ENCODE results near the gene CAMTA2. TPM values are rescaled to one million over a fixed set of nuclear protein-coding genes. Genes with fewer than 3 reads are reported as not detected.

CAMTA2 gene
- polyA plus RNA-seq, 3 donors: 7.1 to 88.9 (median 7.6) TPM

- peak in 2 of 3 donors; percentile 36 to 56 for DNase-seq
- Histone ChIP-seq H3K9ac (ENCODE audit: insufficient read depth, low read length, poor library complexity, severe bottlenecking) (peak overlapping the region; percentile 80), H3K9me3 (replicated peaks in 1 of 2; ENCODE audit: control insufficient read depth in 1 of 2, insufficient read depth in 1 of 2, low read length in 2 of 2) (no peaks in the 10 kb centered on the region), H3K4me2 (replicated peaks; ENCODE audit: extremely low read depth, low read length, poor library complexity, severe bottlenecking) (peak overlapping the region; percentile 98), H3K36me3 (replicated peaks in 1 of 2; ENCODE audit: control insufficient read depth in 1 of 2, insufficient read depth in 2 of 2, low read length in 2 of 2) (peaks cover 15 to 16% of the 10 kb centered on the region in 2 donors), H2AFZ (ENCODE audit: insufficient read depth, low read depth, low read length, poor library complexity, severe bottlenecking) (peak overlapping the region; percentile 70), H3K27ac (ENCODE audit: low read depth in 1 of 2, low read length in 2 of 2) (peak overlapping the region; percentile 94), H3K79me2 (ENCODE audit: insufficient read depth, low read length) (peaks cover 40% of the 10 kb centered on the region), H3K4me3 (replicated peaks in 1 of 3; ENCODE audit: low read depth in 2 of 3, low read length in 3 of 3) (peak overlapping the region; percentile 21 to 94 (median 56)), H4K20me1 (ENCODE audit: insufficient read depth, low read length) (peaks cover 32% of the 10 kb centered on the region), H3K27me3 (ENCODE audit: control insufficient read depth in 2 of 2, insufficient read depth in 2 of 2, low read length in 2 of 2) (no peaks in the 10 kb centered on the region), H3K4me1 (ENCODE audit: control insufficient read depth in 1 of 2, insufficient read depth in 2 of 2, low read length in 2 of 2) (peaks cover 31 to 48% of the 10 kb centered on the region in 2 donors)
- H3K36me3 Mint-ChIP-seq: peaks cover 16 to 18% of the 10 kb centered on the region in 2 donors
- intact Hi-C loops (cut with micrococcal nuclease): loop anchor here in 1 of 2 donors (5.0 kb wide), 1 partner anchor 37 kb away; the partner anchor contains the start of gene CAMTA2
- peak overlapping the region; percentile 89 to 98 (median 93) for H3K27ac Mint-ChIP-seq
- H3K4me1 Mint-ChIP-seq: peaks cover 33% of the 10 kb centered on the region
- H3K27me3 Mint-ChIP-seq (ENCODE audit: low read depth in 3 of 3): peaks cover 2 to 8% (median 3%) of the 10 kb centered on the region in 3 donors
- TF ChIP-seq CTCF (IDR thresholded peaks at IDR 0.05): no peak
- no peaks in the 10 kb centered on the region for H3K9me3 Mint-ChIP-seq
- under 1% methylated on average over 40 of the region's 52 CpGs for WGBS (ENCODE audit: insufficient coverage)
- H3K4me3 Mint-ChIP-seq: peak overlapping the region; percentile 80 to 88
These were observed 37.3 kb downstream of the CAMTA2 start for GRCh38 chr17:4950075-4950745.

- H3K4me3 ChIP-seq (replicated peaks in 1 of 3; ENCODE audit: low read depth in 2 of 3, low read length in 3 of 3): peak overlapping the region; percentile 92 to 95 (median 94)
- peaks cover 39% of the 10 kb centered on the region for H4K20me1 ChIP-seq (ENCODE audit: insufficient read depth, low read length)
- H3K9ac ChIP-seq (ENCODE audit: insufficient read depth, low read length, poor library complexity, severe bottlenecking): peak overlapping the region; percentile 80
- H3K4me1 ChIP-seq (ENCODE audit: control insufficient read depth in 1 of 2, insufficient read depth in 2 of 2, low read length in 2 of 2): peaks cover 38 to 55% of the 10 kb centered on the region in 2 donors
- H3K27ac Mint-ChIP-seq: peak overlapping the region; percentile 89 to 99 (median 98)
- WGBS (ENCODE audit: insufficient coverage): 0% methylated on average over 62 of the region's 75 CpGs
- H3K9me3 Mint-ChIP-seq: no peaks in the 10 kb centered on the region
- H2AFZ ChIP-seq (ENCODE audit: insufficient read depth, low read depth, low read length, poor library complexity, severe bottlenecking): peak overlapping the region; percentile 58
- peaks cover 21 to 25% of the 10 kb centered on the region in 2 donors for H3K36me3 Mint-ChIP-seq
- peak overlapping the region; percentile 94 for H3K27ac ChIP-seq (ENCODE audit: low read depth in 1 of 2, low read length in 2 of 2)
- H3K4me3 Mint-ChIP-seq: peak overlapping the region; percentile 77 to 97
- H3K4me1 Mint-ChIP-seq: peaks cover 40% of the 10 kb centered on the region
- no peak for TF ChIP-seq CTCF (IDR thresholded peaks at IDR 0.05)
- DNase-seq: peak; percentile 76 to 90 (median 79)
- H3K27me3 Mint-ChIP-seq (ENCODE audit: low read depth in 3 of 3): peaks cover 2 to 8% (median 3%) of the 10 kb centered on the region in 3 donors
- H3K9me3 ChIP-seq (replicated peaks in 1 of 2; ENCODE audit: control insufficient read depth in 1 of 2, insufficient read depth in 1 of 2, low read length in 2 of 2): no peaks in the 10 kb centered on the region
- peaks cover 17 to 21% of the 10 kb centered on the region in 2 donors for H3K36me3 ChIP-seq (replicated peaks in 1 of 2; ENCODE audit: control insufficient read depth in 1 of 2, insufficient read depth in 2 of 2, low read length in 2 of 2)
- no peaks in the 10 kb centered on the region for H3K27me3 ChIP-seq (ENCODE audit: control insufficient read depth in 2 of 2, insufficient read depth in 2 of 2, low read length in 2 of 2)
- peaks cover 47% of the 10 kb centered on the region for H3K79me2 ChIP-seq (ENCODE audit: insufficient read depth, low read length)
- peak overlapping the region; percentile 98 for H3K4me2 ChIP-seq (replicated peaks; ENCODE audit: extremely low read depth, low read length, poor library complexity, severe bottlenecking)
- intact Hi-C loops (cut with micrococcal nuclease): loop anchor here (1.0 to 5.0 kb wide), 5 partner anchors 17 to 182 kb away; partner anchors contain the start of genes SPAG7 (in 2 of the 2), CAMTA2 (in 1 of the 2) and CHRNE (in 1 of the 2)
These were observed 38.0 kb downstream of the CAMTA2 start for GRCh38 chr17:4949321-4950074.
